ENCODE measurements around the gene SAMD4A. TPM values are rescaled to one million over a fixed set of nuclear protein-coding genes. Genes with fewer than 3 reads are reported as not detected.
A peak's percentile ranks its signal among the peaks of the same experiment; 100 is the strongest.

SAMD4A gene
- total RNA-seq, 1 donor from 2014 or later: 57.0 TPM

- no peaks in the 10 kb centered on the region for H3K9me3 Mint-ChIP-seq (ENCODE audit: low read depth)
- H3K27ac Mint-ChIP-seq (ENCODE audit: unreplicated experiment): peak overlapping the region; percentile 71
- H3K27me3 Mint-ChIP-seq (ENCODE audit: low read depth): no peaks in the 10 kb centered on the region
- H3K4me1 Mint-ChIP-seq (ENCODE audit: low read depth): peaks cover 43% of the 10 kb centered on the region
- H3K4me3 Mint-ChIP-seq (ENCODE audit: unreplicated experiment): no peak overlapping the region
- H3K36me3 Mint-ChIP-seq (ENCODE audit: low read depth): peaks cover 3% of the 10 kb centered on the region
- no peak for TF ChIP-seq CTCF (IDR thresholded peaks at IDR 0.05)
- DNase-seq (ENCODE audit: low spot score): no peak
Measured at GRCh38 chr14:54599966-54600716, 33.2 kb downstream of the SAMD4A start.

GRCh38 chr14:54600717-54601109, 33.8 kb downstream of the SAMD4A start:
- Mint-ChIP-seq H3K4me3 (ENCODE audit: unreplicated experiment) (no peak overlapping the region), H3K36me3 (ENCODE audit: low read depth) (peaks cover 3% of the 10 kb centered on the region), H3K4me1 (ENCODE audit: low read depth) (peaks cover 42% of the 10 kb centered on the region), H3K27ac (ENCODE audit: unreplicated experiment) (no peak overlapping the region), H3K27me3 (ENCODE audit: low read depth) (no peaks in the 10 kb centered on the region), H3K9me3 (ENCODE audit: low read depth) (no peaks in the 10 kb centered on the region)
- no peak for TF ChIP-seq CTCF (IDR thresholded peaks at IDR 0.05)
- no peak for DNase-seq (ENCODE audit: low spot score)

- no peak for TF ChIP-seq CTCF (IDR thresholded peaks at IDR 0.05)
- Mint-ChIP-seq H3K27me3 (ENCODE audit: low read depth) (no peaks in the 10 kb centered on the region), H3K36me3 (ENCODE audit: low read depth) (peaks cover 3% of the 10 kb centered on the region), H3K4me1 (ENCODE audit: low read depth) (peaks cover 53% of the 10 kb centered on the region), H3K4me3 (ENCODE audit: unreplicated experiment) (no peak overlapping the region), H3K27ac (ENCODE audit: unreplicated experiment) (no peak overlapping the region), H3K9me3 (ENCODE audit: low read depth) (no peaks in the 10 kb centered on the region)
- DNase-seq (ENCODE audit: low spot score): no peak
Measured at GRCh38 chr14:54603362-54603761, 36.4 kb downstream of the SAMD4A start.

- no peak overlapping the region for H3K4me3 Mint-ChIP-seq (ENCODE audit: unreplicated experiment)
- H3K9me3 Mint-ChIP-seq (ENCODE audit: low read depth): peaks cover 5% of the 10 kb centered on the region
- peak overlapping the region; percentile 75 for H3K27ac Mint-ChIP-seq (ENCODE audit: unreplicated experiment)
- no peak for TF ChIP-seq CTCF (IDR thresholded peaks at IDR 0.05)
- no peak for DNase-seq (ENCODE audit: low spot score)
- peaks cover 54% of the 10 kb centered on the region for H3K4me1 Mint-ChIP-seq (ENCODE audit: low read depth)
- H3K27me3 Mint-ChIP-seq (ENCODE audit: low read depth): no peaks in the 10 kb centered on the region
- H3K36me3 Mint-ChIP-seq (ENCODE audit: low read depth): peaks cover 8% of the 10 kb centered on the region
Measured at GRCh38 chr14:54606178-54606577, 39.2 kb downstream of the SAMD4A start.

- H3K27me3 Mint-ChIP-seq (ENCODE audit: low read depth): no peaks in the 10 kb centered on the region
- no peak for TF ChIP-seq CTCF (IDR thresholded peaks at IDR 0.05)
- peaks cover 8% of the 10 kb centered on the region for H3K36me3 Mint-ChIP-seq (ENCODE audit: low read depth)
- H3K4me3 Mint-ChIP-seq (ENCODE audit: unreplicated experiment): no peak overlapping the region
- DNase-seq (ENCODE audit: low spot score): no peak
- peak overlapping the region; percentile 88 for H3K27ac Mint-ChIP-seq (ENCODE audit: unreplicated experiment)
- peaks cover 56% of the 10 kb centered on the region for H3K4me1 Mint-ChIP-seq (ENCODE audit: low read depth)
- H3K9me3 Mint-ChIP-seq (ENCODE audit: low read depth): peaks cover 5% of the 10 kb centered on the region
Measured at GRCh38 chr14:54606631-54607133, 39.8 kb downstream of the SAMD4A start.

All from chondrocyte (in vitro differentiated cells).